HEK293 (cell line): Measurements from ENCODE around the gene SGF29.

ENCODE experiments used
- CTCF ChIA-PET: fragments of 350-600 bp; formaldehyde crosslinking; extraction: SDS; loops from one replicate; lab custom pipeline; 2021; ENCODE audit warnings: antibody characterized with exemption; lab: Yijun Ruan, JAX
- POLR2A ChIA-PET: fragments of 300-600 bp; formaldehyde crosslinking; extraction: SDS; loops from one replicate; lab custom pipeline; 2020; ENCODE audit warnings: antibody characterized with exemption, inconsistent platforms; lab: Yijun Ruan, JAX
- H3K27ac ChIP-seq: fragments of 200-500 bp; sonication (Bioruptor generic); 2 replicates; pipeline ENCODE4 v1.5.1; 2014; ENCODE audit warnings: low read depth, low read length, control low read depth, inconsistent platforms; ENCODE audit errors: extremely low read depth
- H3K36me3 ChIP-seq, 2 experiments: fragments of 200-500 bp in 1 of 2; sonication (Bioruptor generic) in 1 of 2; 1 replicate in 1 of 2; 2 replicates in 1 of 2; pipeline ENCODE4 v1.5.1; 2014 to 2017; ENCODE audit warnings: inconsistent platforms in 2 of 2, low read length in 2 of 2; ENCODE audit not compliant: control insufficient read depth in 2 of 2, insufficient read depth in 1 of 2
- H3K4me1 ChIP-seq: fragments of 200-500 bp; sonication (Bioruptor generic); 2 replicates; pipeline ENCODE4 v1.5.1; 2014; ENCODE audit warnings: mild to moderate bottlenecking, low read length, inconsistent platforms; ENCODE audit not compliant: control insufficient read depth, insufficient read depth
- H3K4me3 ChIP-seq: 2 replicates; pipeline ENCODE4 v1.5.1; 2011; ENCODE audit warnings: low read depth, mild to moderate bottlenecking, control low read depth, low read length, moderate library complexity
- H3K9me3 ChIP-seq: fragments of 200-500 bp; sonication (Bioruptor generic); 2 replicates; pipeline ENCODE4 v1.5.1; 2014; ENCODE audit warnings: low read depth, low read length, inconsistent platforms; ENCODE audit not compliant: control insufficient read depth, insufficient read depth
- GFI1B ChIP-seq: fragments of 450-650 bp; formaldehyde crosslinking; IDR thresholded peaks from 2 replicates; pipeline ENCODE4 v1.5.1; 2016; ENCODE audit warnings: missing biosample characterization, missing genetic modification characterization
- INSM2 ChIP-seq: fragments of 450-650 bp; formaldehyde crosslinking; IDR thresholded peaks from 2 replicates; pipeline ENCODE4 v1.5.1; 2016; ENCODE audit warnings: missing biosample characterization, missing genetic modification characterization
- MYNN ChIP-seq: fragments of 450-650 bp; formaldehyde crosslinking; IDR thresholded peaks from 2 replicates; pipeline ENCODE4 v1.5.1; 2016; ENCODE audit warnings: missing biosample characterization, missing genetic modification characterization, borderline replicate concordance
- OVOL3 ChIP-seq: fragments of 450-650 bp; formaldehyde crosslinking; IDR thresholded peaks from 2 replicates; pipeline ENCODE4 v1.5.1; 2016; ENCODE audit warnings: missing biosample characterization, missing genetic modification characterization
- TSHZ1 ChIP-seq: fragments of 450-650 bp; formaldehyde crosslinking; IDR thresholded peaks from 2 replicates; pipeline ENCODE4 v1.5.1; 2016; ENCODE audit warnings: missing biosample characterization, missing genetic modification characterization, borderline replicate concordance
- ZNF449 ChIP-seq: fragments of 450-650 bp; formaldehyde crosslinking; IDR thresholded peaks from 2 replicates; pipeline ENCODE4 v1.5.1; 2017; ENCODE audit warnings: missing biosample characterization, mild to moderate bottlenecking, missing genetic modification characterization, moderate library complexity
- ZNF488 ChIP-seq: fragments of 450-650 bp; formaldehyde crosslinking; IDR thresholded peaks from 2 replicates; pipeline ENCODE4 v1.5.1; 2016; ENCODE audit warnings: missing biosample characterization, missing genetic modification characterization
- ZNF514 ChIP-seq: fragments of 450-650 bp; formaldehyde crosslinking; IDR thresholded peaks from 2 replicates; pipeline ENCODE4 v1.5.1; 2016; ENCODE audit warnings: missing biosample characterization, missing genetic modification characterization
- ZNF530 ChIP-seq: fragments of 450-650 bp; formaldehyde crosslinking; IDR thresholded peaks from 2 replicates; pipeline ENCODE4 v1.5.1; 2016; ENCODE audit warnings: low read depth, missing biosample characterization, missing genetic modification characterization
- ZNF561 ChIP-seq: fragments of 450-650 bp; IDR thresholded peaks from 2 replicates; pipeline ENCODE4 v1.5.1; 2018; ENCODE audit warnings: missing biosample characterization, missing genetic modification characterization, borderline replicate concordance
- ZNF585B ChIP-seq: fragments of 450-650 bp; formaldehyde crosslinking; IDR thresholded peaks from 2 replicates; pipeline ENCODE4 v1.5.1; 2016; ENCODE audit warnings: missing biosample characterization, missing genetic modification characterization
- ZNF610 ChIP-seq: fragments of 450-650 bp; formaldehyde crosslinking; IDR thresholded peaks from 2 replicates; pipeline ENCODE4 v1.5.1; 2016; ENCODE audit warnings: missing biosample characterization, missing genetic modification characterization, borderline replicate concordance
- ZNF623 ChIP-seq: fragments of 450-650 bp; formaldehyde crosslinking; IDR thresholded peaks from 2 replicates; pipeline ENCODE4 v1.5.1; 2016; ENCODE audit warnings: missing biosample characterization, missing genetic modification characterization
- ZNF658 ChIP-seq: fragments of 450-650 bp; formaldehyde crosslinking; IDR thresholded peaks from 2 replicates; pipeline ENCODE4; 2016; ENCODE audit warnings: missing biosample characterization, missing genetic modification characterization
- ZNF704 ChIP-seq: fragments of 450-650 bp; formaldehyde crosslinking; IDR thresholded peaks from 2 replicates; pipeline ENCODE4 v1.5.1; 2016; ENCODE audit warnings: missing biosample characterization, missing genetic modification characterization
- ZNF76 ChIP-seq: fragments of 450-650 bp; formaldehyde crosslinking; IDR thresholded peaks from 2 replicates; pipeline ENCODE4; 2016; ENCODE audit warnings: low read depth, missing biosample characterization, missing genetic modification characterization, borderline replicate concordance
- ZNF776 ChIP-seq: fragments of 450-650 bp; formaldehyde crosslinking; IDR thresholded peaks from 2 replicates; pipeline ENCODE4 v1.5.0; 2017; ENCODE audit warnings: missing biosample characterization, missing genetic modification characterization, borderline replicate concordance
- ZSCAN16 ChIP-seq: fragments of 450-650 bp; formaldehyde crosslinking; IDR thresholded peaks from 2 replicates; pipeline ENCODE4 v1.5.1; 2016; ENCODE audit warnings: missing biosample characterization, missing genetic modification characterization

The SGF29 gene

GRCh38 chr16:28556914-28557320 is 3.2 kb downstream of the SGF29 start:
- no peaks in the 10 kb centered on the region for H3K9me3 ChIP-seq
- CTCF ChIA-PET, result no interaction called here

GRCh38 chr16:28558456-28558855 is 4.7 kb downstream of the SGF29 start:
- CTCF ChIA-PET, result no interaction called here
- POLR2A ChIA-PET, result no interaction called here
- H3K9me3 ChIP-seq, result no peaks in the 10 kb centered on the region

More at GRCh38 chr16:28556914-28557320, 3.2 kb downstream of the SGF29 start:
- Histone ChIP-seq H3K36me3 (peaks cover 4 to 7% of the 10 kb centered on the region in 2 experiments; a peak in 2 of 3 replicates), H3K27ac (no peak overlapping the region), H3K4me3 (no peak overlapping the region), H3K4me1 (peaks cover 6% of the 10 kb centered on the region; the same call in 1 of the 2 replicates)
- POLR2A ChIA-PET, result no interaction called here
- TF ChIP-seq TSHZ1 (tag by site-specific recombination), result no peak
- no peak for TF ChIP-seq ZNF514 (tag by site-specific recombination)
- no peak for TF ChIP-seq ZNF585B
- TF ChIP-seq ZNF610 (tag by site-specific recombination), result no peak
- no peak for TF ChIP-seq ZNF561 (tag by site-specific recombination)
- no peak for TF ChIP-seq ZNF449
- TF ChIP-seq ZNF76, result no peak
- no peak for TF ChIP-seq INSM2 (tag by site-specific recombination)
- no peak for TF ChIP-seq ZNF658
- no peak for TF ChIP-seq OVOL3 (tag by site-specific recombination)

More at GRCh38 chr16:28558456-28558855, 4.7 kb downstream of the SGF29 start:
- Histone ChIP-seq H3K4me1 (peaks cover 6% of the 10 kb centered on the region; the same call in 1 of the 2 replicates), H3K36me3 (peaks cover 4 to 7% of the 10 kb centered on the region in 2 experiments; a peak in 2 of 3 replicates), H3K4me3 (no peak overlapping the region), H3K27ac (no peak overlapping the region)
- TF ChIP-seq ZNF488 (tag by site-specific recombination) (no peak), ZNF623 (no peak), ZNF704 (tag by site-specific recombination) (no peak), GFI1B (tag by site-specific recombination) (no peak), ZSCAN16 (tag by site-specific recombination) (no peak), ZNF530 (tag by site-specific recombination) (no peak), ZNF776 (tag by site-specific recombination) (no peak), MYNN (tag by site-specific recombination) (no peak)
